HG03439 (cell line): ENCODE results near the gene ZBTB38.

Source experiments
- ATAC-seq: cut with Tn5 transposase; IDR thresholded peaks from one replicate; pipeline ENCODE4 v1.9.1; 2021; ENCODE audit warnings: mild to moderate bottlenecking, moderate library complexity; ENCODE audit not compliant: unreplicated experiment

ZBTB38 gene

GRCh38 chr3:141368062-141368924 lies at the start of gene ZBTB38:
Gene ZBTB38, plus strand, starts transcription at chr3:141368504. Its CDS starts 73,885 bp downstream, at chr3:141442389.
- peak; percentile 33 for ATAC-seq

GRCh38 chr3:141320399-141321108 lies 47.8 kb upstream of the ZBTB38 start:
- ATAC-seq, result no peak

- no peak for ATAC-seq
These were observed 47.2 kb upstream of the ZBTB38 start for GRCh38 chr3:141321109-141321497.

- ATAC-seq, result no peak
These were observed 44.2 kb upstream of the ZBTB38 start for GRCh38 chr3:141323936-141324704.

- no peak for ATAC-seq
These were observed 42.2 kb upstream of the ZBTB38 start for GRCh38 chr3:141326123-141326522.

GRCh38 chr3:141326626-141327025 lies 41.7 kb upstream of the ZBTB38 start:
- ATAC-seq, result no peak

GRCh38 chr3:141328286-141329166 lies 39.8 kb upstream of the ZBTB38 start:
- peak; percentile 63 for ATAC-seq

GRCh38 chr3:141330235-141330634 lies 38.1 kb upstream of the ZBTB38 start:
- ATAC-seq, result no peak

- no peak for ATAC-seq
These were observed 37.5 kb upstream of the ZBTB38 start for GRCh38 chr3:141330718-141331376.

- ATAC-seq, result no peak
These were observed 36.7 kb upstream of the ZBTB38 start for GRCh38 chr3:141331377-141332318.

GRCh38 chr3:141332416-141332815 lies 35.9 kb upstream of the ZBTB38 start:
- ATAC-seq, result no peak

- no peak for ATAC-seq
These were observed 34.3 kb upstream of the ZBTB38 start for GRCh38 chr3:141333836-141334626.

- ATAC-seq, result no peak
These were observed 33.6 kb upstream of the ZBTB38 start for GRCh38 chr3:141334627-141335250.

GRCh38 chr3:141335531-141336061 lies 32.7 kb upstream of the ZBTB38 start:
- ATAC-seq, result no peak

GRCh38 chr3:141336672-141337522 lies 31.4 kb upstream of the ZBTB38 start:
- ATAC-seq, result peak; percentile 82

- ATAC-seq, result no peak
These were observed 30.8 kb upstream of the ZBTB38 start for GRCh38 chr3:141337523-141337854.
